HS-27A (cell line): ENCODE measurements around the gene TNS2.

ENCODE experiments used
- DNase-seq: peaks from one replicate; pipeline ENCODE4 v3.0.0-alpha.2; 2012; ENCODE audit warnings: low read depth, missing footprints

The TNS2 gene

DNA sequence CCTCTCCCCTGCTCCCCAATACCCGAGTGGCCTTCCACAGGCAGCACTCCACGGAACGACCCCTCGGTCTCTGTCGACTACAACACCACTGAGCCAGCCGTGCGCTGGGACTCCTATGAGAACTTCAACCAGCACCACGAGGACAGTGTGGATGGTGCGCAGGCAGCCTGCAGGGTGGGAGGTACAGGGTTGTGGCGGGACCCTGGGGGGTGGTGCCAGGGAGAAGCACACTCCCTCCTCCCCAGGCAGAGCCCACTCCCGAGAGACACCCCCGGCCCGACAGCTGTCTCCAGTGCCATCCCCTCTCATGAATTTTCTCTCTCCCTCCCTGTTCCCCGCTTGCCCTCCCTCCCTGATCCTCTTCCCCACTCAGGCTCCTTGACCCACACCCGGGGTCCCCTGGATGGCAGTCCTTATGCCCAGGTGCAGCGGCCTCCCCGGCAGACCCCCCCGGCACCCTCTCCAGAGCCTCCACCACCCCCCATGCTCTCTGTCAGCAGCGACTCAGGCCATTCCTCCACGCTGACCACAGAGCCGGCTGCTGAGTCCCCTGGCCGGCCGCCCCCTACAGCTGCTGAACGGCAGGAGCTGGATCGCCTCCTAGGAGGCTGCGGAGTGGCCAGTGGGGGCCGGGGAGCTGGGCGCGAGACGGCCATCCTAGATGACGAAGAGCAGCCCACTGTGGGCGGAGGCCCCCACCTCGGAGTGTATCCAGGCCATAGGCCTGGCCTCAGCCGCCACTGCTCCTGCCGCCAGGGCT lies 9.0 kb downstream of the TNS2 start:
- no peak for DNase-seq

DNA sequence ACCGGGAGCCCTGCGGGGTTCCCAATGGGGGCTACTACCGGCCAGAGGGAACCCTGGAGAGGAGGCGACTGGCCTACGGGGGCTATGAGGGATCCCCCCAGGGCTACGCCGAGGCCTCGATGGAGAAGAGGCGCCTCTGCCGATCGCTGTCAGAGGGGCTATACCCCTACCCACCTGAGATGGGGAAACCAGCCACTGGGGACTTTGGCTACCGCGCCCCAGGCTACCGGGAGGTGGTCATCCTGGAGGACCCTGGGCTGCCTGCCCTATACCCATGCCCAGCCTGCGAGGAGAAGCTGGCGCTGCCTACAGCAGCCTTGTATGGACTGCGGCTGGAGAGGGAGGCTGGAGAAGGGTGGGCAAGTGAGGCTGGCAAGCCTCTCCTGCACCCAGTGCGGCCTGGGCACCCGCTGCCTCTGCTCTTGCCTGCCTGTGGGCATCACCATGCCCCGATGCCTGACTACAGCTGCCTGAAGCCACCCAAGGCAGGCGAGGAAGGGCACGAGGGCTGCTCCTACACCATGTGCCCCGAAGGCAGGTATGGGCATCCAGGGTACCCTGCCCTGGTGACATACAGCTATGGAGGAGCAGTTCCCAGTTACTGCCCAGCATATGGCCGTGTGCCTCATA lies 9.7 kb downstream of the TNS2 start:
- DNase-seq: no peak

- no peak for DNase-seq
Observed at GRCh38 chr12:53060064-53060720, 10.3 kb downstream of the TNS2 start.

- no peak for DNase-seq
Observed at GRCh38 chr12:53060721-53061276, 10.9 kb downstream of the TNS2 start.

DNA sequence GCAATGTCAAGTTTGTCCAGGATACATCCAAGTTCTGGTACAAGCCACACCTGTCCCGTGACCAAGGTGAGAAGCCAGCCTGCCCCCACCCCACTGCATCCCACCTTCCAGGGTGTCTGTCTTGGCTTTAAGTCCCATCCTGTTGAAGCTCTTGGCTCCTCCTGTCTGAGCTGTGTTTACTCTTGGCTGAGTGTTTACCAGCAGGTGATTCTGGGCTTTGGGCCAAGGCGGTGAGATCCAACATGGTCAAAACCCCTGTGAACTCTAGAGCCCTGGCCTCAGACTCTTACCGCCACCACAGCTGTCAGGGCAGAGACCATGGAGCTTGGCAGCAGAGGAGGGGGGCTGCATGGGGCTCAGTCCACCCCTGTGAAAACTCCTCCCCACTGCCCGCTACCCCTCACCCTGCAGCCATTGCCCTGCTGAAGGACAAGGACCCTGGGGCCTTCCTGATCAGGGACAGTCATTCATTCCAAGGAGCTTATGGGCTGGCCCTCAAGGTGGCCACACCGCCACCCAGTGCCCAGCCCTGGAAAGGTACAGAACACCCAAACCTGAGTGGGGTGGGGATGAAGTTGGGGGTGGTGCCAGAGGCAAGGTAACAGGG lies 11.6 kb downstream of the TNS2 start:
- DNase-seq: no peak

GRCh38 chr12:53062011-53062961 lies 12.4 kb downstream of the TNS2 start:
- DNase-seq: no peak

GRCh38 chr12:53062977-53063707 lies 13.3 kb downstream of the TNS2 start:
- DNase-seq: no peak

DNA sequence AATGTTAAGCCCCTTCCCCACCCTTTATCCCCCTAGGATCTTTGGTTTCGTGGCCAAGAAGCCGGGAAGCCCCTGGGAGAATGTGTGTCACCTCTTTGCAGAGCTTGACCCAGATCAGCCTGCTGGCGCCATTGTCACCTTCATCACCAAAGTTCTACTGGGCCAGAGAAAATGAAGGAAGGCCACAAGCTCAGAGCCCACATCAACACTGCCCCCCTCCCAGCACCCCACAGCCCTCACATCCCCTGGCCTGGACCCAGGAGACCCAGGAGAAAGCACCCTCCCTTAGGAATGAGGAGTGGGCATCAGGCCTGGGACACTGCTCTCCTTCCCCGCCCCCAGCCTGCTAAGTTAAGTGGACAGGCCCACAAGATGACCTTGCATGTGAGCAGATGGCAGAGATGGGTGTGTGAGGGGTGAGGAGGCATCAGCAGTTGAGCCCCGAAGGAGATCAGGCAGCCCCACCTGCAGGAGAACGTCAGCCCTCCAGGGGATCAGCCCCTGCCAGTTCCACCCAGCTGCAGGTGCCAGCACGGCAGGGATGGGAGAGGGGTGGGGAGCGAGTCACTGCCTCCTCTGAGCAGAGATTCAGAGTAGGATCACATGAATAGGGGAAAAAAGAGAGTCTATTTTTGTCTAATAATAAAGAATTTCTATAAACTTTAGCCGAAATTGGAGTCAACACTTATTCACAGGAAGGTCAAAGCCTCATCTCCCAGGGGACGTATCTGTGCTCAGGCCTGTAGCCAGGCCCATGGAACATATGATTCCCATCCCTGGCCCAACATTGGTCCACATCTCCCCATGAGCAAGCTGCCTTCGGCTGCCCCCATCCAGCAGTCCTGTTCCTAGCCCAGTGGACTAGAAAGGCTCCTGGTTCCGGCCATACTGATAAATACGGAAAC lies 14.1 kb downstream of the TNS2 start:
- no peak for DNase-seq

- no peak for DNase-seq
Observed at GRCh38 chr12:53064613-53065436, 15.0 kb downstream of the TNS2 start.

DNA sequence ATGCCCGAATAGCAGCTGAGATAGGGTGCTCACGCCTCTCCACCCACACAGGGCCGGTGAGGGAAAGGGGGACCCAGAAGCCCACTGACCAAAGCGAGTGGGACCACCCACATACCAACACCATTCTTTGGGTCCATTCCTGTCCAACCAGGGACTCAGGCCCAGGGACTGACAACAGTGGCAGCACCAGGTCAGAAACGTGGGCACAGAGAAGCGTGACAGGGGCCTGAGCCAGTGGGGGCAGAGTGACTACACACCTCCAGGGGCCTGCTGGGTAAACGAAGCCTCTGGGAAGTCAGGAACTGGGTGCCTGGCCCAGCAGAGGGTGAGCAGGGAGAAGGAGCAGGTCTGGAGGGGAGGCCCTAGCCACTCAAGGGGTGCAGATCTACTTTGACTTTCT lies 15.6 kb downstream of the TNS2 start:
- no peak for DNase-seq

GRCh38 chr12:53065975-53066931 lies 16.4 kb downstream of the TNS2 start:
- DNase-seq: no peak

GRCh38 chr12:53067074-53067992 lies 17.5 kb downstream of the TNS2 start:
- no peak for DNase-seq

- DNase-seq: no peak
Observed at GRCh38 chr12:53067993-53068770, 18.3 kb downstream of the TNS2 start.

- no peak for DNase-seq
Observed at GRCh38 chr12:53068811-53069585, 19.1 kb downstream of the TNS2 start.
